KBM-7 (cell line): ENCODE data around the gene ARF1.

Experiments used
- DNase-seq: peaks from one replicate; pipeline ENCODE4 v3.0.0-alpha.2; 2015
- in situ Hi-C: fragments of 300-500 bp; cut with MboI; formaldehyde crosslinking; loops from 2 replicates; pipeline ENCODE4 v1.14.3; 2020; ENCODE audit warnings: low sequenced_read_pairs, low pct_unique_long_range_greater_than_20kb, mixed read lengths

ARF1 gene

DNA sequence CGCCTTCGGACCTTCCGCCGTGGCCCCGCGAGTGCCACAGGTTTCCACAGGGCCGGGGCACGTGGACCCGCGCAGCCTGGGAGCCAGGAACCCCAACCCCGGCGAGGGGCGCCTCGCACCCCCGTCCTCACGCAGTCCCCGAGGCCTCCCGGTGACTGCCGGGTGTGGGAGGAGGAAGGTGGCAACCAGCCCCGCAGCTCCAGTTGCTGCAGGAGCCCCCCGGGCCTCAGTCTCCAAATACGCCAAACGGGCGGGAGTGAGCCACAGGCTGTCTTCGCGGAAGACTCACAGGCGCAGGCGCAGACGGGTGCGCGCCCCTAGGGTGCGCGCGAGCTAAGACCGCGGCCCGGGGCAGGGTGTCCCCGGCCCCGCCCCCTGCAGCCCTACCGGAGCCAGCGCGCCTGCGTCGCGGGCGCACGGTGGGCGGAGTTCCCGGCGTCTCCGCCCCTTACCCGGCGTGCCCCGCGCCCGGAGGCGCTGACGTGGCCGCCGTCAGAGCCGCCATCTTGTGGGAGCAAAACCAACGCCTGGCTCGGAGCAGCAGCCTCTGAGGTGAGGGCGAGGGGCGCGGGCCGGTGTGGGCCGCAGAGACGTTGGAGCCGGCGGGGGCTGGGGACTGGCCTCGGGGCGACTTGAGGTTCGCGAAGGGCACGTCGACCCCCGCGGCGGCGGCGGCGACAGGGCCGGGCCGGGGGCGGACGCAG, at the start of gene ARF1:
Gene ARF1 (plus strand): TSS at position 495 of the 704 bp plus-strand sequence. CDS start 14,407 bp downstream, outside the sequence.
- peak; percentile 92 for DNase-seq
- in situ Hi-C loops, result no loop called here

DNA sequence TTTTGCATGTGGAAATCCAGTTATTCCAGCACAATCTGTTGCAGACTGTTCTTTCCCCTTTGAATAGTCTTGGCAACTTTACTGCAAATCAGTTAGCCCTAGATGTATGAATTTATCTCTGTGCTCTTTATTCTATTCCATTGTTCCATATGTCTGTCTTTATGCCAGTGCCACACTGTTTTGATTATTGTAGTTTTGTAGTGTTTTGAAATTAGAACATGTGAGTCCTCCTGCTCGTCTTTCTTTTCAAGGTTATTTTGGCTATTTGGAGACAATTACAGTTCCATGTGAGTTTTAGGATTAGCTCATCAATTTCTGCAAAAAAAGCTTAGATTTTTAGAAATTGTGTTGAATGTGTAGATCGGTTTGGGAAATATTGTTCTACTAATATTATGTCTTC, 49.1 kb upstream of the ARF1 start:
- in situ Hi-C loops, result no loop called here
- DNase-seq, result no peak

DNA sequence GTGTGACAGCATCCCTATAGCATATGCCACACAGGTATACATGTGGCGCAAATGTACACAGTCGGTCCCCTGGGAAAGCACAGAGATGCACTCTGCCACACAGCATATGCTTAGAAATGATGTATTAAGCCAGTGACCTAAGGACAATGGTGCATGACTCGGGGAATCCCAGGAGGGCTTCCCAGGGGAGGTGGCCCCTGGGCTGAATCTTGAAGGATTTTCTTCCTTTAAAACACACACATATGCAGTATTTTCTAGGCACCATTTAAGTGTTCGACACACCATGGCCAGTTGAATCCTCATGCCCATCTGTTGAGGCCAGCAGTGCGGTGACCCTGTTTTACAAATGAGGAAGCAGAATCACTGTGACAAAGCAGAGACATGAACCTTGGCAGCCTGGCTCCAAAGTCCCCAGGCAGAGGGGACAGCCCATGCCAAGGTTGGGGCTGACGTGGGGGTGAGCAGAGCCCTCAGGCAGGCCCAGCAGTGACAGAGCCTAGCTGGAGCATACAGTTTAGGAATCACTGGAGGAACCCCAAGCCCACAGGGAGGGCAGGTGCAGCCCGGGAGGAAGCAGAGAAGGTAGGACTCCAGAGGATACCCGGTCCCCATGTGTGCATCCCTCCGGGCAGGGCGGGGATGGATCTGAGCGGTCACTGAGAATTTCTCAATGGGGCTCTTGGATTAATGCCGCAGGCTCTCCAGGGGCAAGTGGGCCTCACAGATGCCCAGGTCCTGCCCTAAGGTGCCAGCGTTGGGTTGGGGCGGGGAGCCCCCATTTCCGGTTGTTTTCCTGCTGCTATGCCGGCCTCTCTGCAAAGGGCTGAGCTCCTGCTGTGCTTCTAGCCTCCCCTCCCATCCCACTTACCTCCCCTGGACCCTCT, 47.3 kb upstream of the ARF1 start:
- no peak for DNase-seq
- in situ Hi-C loops, result no loop called here

DNA sequence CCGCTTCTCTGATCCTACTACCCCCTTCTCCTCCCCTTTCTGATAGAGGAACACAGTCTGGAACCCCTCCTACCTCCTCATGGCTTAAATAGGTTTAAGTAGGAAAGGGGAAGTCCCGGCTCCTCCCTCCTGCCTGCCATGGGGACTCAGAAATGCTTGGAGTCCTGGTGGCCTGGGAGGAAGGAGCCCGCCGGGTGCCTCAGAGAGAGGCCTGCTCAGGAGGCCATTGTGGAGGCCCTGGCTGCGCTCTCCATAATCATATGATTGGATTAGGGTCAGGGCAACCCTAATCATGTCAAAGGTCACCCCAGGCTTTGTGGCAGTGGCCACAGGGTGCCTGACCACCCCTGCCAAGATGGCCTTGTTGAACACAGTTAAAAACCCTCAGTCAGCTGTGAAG, 46.7 kb upstream of the ARF1 start:
- DNase-seq, result peak; percentile 77
- in situ Hi-C loops, result no loop called here

DNA sequence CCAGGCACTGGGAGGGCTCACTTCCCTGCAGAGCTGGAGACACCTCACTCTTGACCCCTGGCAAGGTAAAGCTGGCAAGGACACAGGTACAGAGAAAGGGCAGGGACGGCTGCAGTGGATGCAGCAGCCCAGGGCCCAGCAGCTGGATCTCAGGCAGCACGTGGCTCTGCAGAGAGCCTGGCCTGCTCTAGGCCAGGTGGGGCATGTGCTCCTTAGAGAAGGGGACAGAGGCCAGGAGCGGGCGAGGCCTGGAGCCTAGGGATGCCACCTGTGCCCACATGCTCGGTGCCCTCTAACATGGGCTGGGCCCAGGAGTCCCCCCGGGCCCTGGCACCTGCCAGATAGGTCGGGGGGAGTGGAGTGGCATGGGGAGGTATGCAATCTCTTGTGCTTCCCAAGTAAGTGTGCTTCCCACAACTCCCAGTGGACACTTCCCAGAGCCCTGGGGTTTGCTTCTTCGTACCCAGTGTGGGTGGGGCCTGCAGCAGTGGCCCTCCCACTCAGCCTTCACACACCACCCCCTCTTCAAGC, 45.7 kb upstream of the ARF1 start:
- in situ Hi-C loops, result no loop called here

DNA sequence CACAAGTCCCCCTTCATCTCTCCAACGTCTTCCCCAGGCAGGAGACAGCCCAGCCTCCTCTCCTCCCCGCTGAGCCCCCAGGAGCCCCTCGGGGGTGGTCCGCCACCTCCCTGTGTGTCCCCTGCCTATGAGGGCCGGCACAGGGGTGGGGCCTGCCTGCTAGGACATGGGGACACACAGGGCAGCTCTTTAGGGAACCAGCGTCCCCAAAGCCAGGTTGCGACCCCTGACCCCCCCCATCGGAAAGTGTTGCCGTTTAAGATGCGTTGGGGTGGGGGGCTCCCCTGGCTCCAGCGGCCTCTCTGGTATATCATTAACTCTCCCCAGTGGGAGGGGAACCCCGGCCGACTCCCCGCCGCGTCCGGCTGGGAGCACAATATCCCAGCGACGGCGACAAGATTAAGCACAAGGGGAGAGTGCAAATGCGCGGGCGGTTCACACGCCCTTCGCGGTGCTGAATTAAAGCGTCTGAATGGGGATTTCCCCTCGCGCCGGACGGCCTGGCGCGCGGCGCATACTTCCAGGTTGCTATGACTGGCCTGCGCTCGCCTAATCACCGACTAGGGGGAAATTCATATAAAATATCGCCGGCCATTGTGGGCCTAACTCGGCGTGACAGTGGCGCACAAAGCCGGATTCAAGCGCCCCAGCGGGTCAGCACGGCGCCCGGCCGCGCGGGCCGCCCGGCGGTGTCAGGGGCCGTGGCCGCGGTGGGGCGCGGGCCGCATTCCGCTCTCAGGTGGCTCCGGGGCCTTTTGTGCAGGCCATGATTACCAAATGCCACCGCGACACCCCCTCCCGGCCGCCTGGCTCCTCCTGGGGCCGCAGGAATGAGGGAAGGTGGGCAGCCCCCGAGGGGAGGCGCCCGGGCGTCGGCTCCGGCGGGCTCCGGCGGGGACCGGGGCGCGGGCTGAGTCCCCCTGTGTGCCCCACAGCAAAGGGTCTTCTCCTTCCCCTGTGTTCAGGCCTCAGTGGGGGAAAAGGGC, 44.8 kb upstream of the ARF1 start:
- in situ Hi-C loops, result no loop called here
- DNase-seq, result no peak

More for the DNA sequence above, 45.7 kb upstream of the ARF1 start:
- DNase-seq, result no peak

DNA sequence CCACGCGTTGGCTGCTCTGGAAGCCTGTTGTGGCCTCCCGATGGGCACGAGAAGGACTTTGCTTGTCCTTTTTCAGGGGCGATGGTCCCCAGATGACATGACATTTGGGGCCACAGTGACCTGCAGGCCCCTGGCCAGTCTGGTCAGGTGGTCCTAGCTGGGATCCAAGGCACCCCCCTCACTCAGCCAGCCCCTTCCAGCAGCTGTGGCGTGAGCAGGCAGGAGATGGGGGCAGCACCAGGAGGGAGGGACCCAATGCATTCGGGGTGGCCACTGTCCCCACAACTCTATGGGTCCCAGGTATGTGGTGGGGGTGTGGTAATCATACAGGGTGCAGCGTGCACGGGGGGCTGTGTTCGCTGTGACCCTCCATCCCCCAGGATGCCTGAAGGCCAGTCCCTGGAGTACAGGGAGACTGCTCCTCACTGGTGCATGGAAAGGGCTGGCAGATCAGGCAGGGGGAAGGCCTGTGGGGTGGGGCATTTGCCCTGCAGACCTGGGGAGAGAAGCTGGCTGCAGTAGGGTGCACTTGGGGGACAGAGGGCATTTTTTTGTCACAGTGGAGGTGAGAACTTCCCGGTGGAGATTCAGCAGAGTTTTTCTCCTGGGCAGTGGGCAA, 44.0 kb upstream of the ARF1 start:
- in situ Hi-C loops, result no loop called here
- no peak for DNase-seq

DNA sequence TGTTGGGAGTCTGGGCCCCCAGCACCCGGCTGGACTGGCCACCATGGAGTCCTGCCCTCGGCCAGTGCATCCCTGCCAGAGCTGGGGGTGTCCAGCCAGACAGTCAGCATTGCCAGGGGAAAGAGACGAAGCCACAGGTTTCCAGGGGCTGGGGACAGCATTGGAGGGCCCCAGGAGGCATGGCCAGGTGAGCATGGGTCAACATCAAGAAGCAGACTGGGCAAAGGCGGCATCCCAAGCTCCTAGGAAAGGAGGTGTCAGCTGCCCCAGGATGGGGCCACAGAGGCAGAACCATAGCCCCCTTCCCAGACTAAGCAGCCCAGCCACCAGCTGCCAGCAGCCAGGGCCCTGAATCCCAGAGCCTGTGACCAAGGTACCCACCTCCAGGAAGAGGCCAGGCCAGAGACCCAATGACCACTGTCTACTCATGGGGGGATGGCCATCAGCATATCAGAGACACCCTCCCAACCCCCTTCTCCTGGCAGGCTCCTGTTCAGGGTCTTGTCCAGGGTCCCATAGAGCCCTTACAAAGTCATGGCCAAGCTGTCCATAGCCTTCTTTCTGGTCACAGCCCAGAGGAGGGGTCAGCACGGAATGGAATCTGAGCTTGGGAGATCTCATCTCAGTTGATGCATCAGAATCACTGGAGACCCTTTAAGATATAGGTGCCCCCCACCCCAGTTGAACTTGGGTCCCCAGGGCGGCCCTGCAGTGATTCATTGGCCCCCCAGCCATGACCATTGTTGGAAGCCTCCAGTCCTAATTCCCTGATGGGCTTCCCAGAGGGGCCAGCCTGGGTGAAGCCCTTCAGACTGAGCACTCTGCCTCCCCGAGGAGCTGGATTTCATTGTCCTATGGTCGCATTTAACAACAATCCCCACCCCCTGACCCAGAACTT, 43.3 kb upstream of the ARF1 start:
- in situ Hi-C loops, result no loop called here
- no peak for DNase-seq

DNA sequence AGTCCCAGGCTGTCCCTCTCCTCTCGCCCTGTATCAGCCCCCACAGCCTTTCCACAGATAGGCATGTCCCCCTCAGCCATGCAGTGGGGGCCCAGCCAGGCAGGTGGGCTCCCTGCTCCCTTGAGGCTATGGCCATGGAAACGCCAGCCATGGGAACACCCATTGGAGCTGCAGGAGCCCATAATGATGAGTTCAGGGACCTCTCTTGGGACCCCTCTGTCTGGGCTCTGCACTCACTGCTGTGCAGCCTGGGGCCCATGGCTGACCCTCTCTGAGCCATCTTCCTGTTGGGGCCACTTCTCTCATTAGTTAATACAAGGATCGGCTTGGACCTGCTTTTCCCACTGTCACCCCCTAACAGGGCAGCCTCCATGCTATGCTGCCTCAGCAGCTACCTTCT, 42.5 kb upstream of the ARF1 start:
- no peak for DNase-seq
- in situ Hi-C loops, result no loop called here

DNA sequence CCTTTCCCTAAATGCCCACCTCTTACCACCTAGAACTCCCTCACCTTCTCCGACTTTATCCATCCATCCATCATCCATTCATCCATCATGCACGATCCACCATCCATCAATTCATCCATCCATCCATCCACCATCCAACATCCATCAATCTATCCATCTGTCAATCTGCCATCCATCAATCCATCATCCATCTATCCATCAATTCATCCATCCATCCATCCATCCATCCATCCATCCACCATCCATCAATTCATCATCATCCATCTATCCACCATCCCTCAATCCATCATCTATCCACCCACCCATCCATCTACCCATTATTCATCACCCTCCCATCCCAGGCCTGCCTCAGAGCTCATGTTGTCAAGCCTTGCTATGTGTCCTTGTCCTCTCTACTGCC, 41.2 kb upstream of the ARF1 start:
- in situ Hi-C loops, result no loop called here
- no peak for DNase-seq

DNA sequence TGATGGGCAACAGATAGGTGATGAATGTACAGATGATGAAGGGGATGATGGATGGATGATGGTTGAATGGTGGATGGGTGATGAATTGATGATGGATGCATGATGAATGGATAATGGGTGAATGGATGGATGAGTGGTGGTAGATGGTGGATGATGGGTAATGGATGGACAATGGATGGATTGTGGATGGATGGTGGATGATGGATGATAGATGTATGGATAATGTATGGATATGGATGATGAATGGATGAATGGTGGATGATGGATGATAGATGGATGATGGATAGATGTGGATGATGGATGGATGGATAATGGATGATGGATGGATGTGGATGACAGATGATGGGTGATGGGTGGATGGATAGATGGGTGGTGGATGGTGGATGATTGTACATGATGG, 40.0 kb upstream of the ARF1 start:
- no peak for DNase-seq
- in situ Hi-C loops, result no loop called here

DNA sequence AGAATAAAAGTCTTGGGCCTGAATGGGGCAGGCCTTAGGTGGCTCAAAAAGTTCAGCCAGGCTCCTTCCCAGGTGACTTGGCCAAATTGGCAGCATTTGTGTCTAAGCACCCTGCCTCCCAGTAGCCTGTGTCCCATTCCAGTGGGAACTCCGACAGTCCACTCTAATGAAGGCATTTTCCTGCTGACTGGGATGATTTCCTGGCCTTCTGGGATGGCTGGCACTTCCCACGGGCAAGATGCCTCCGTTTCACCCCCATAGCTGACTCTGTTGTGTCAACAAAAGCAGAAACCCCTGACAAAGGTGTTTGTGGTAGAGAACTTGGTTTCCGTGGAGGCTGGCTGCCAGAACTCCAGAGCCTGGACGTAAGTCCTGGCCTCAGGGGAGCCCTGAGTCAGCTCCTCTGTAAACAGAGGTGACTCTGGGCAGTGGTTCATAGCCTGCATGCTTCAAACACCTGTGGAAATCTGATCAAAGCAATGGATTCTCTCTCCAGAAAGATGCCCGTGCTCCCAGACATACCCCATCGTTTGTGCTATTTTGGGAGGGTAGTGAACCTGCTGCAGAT, 39.1 kb upstream of the ARF1 start:
- in situ Hi-C loops, result no loop called here

DNA sequence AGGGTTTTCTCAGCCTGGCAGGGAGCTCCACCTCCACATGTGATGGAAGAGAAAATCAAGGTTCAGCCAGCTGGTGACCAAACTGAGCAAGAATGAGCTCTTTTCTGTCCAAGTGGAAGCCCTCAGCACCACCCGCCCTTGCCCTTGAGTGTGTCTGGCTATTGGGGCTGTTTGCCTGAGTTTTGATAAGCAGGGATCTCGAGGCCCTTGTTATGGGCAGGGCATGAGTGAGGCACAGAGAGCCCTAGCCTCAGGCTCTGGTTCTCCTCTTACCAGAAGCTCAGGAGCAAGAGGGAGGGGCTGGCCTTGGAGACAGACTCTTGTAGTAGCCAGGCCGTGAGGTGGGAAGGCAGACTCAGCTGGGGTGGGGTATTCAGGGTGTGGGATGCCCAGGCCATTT, 37.5 kb upstream of the ARF1 start:
- in situ Hi-C loops, result no loop called here
- no peak for DNase-seq

More for the DNA sequence above, 39.1 kb upstream of the ARF1 start:
- no peak for DNase-seq

DNA sequence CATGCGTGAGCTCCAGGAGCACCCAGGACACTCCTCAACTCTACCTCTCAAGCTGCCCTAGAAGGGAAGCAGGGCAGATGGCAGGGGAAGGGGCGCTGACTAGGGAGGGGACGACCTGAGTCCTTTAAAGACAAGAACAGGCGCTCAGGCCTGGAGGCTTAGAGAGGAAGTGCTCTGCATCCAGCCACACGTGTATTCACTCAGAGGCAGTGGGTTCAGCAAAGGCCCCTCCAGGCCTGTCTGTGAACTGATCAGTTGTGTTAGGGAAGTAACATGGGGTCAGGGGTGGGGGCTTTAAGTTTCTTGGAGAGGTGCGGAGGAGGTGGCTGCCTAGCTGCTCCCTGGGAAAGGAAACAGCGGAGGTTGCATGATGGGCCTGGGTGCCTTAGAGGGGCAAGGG, 37.1 kb upstream of the ARF1 start:
- DNase-seq, result no peak
- in situ Hi-C loops, result no loop called here

DNA sequence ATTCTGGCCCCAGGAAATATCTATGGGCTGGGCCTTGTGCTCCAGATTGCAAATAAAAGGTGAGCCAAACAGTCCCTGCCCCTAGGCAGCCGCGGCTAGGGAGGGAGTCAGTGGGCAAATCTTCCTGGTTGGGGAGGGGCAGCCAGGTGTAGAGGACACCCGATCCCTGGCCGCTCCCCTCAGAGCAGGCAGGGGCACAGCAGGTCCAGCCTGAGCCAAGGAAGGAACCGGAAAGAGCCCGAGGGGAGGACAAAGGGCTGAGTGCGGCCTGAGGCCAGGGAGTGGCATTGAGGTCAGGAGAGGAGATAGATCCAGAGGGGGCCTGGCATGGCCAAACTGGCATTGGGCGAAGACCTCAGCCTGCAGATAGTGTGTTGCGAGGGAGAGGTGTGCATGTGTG, 36.6 kb upstream of the ARF1 start:
- in situ Hi-C loops, result no loop called here
- no peak for DNase-seq

DNA sequence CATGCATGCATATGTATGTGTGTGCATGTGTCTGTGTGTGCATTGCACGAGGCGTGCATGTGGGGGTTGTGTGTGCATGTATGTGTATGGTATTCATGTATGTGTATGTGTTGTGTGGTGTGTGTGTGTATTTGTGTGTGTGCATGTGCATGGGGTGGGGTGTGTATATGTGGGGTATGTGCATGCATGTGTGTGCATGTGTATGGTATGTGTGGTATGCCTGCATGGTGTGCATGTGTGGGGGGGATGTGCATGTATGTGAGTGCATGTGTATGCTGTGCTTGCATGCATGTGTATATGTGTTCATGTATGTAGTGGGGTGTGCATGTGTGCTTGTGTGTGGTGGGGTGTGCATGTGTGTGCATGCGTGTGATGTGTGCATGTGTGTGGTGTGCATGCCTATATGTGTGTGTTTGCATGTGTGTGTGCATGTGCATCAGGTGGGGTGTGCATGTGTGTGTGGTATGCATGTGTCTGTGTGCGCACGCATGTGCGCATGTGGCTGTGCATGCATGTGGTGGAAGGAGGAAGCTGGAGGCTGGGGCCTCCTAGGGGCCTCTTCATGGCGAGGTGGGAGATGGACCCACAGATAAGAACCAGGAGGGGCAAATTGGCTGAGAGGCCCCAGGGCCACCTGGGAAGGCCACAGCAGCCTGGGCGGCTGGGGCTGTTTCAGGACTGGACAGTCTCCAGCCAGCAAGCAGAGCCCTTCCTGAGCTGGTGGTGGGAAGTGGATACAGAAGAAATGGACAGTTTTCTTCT, 35.9 kb upstream of the ARF1 start:
- no peak for DNase-seq
- in situ Hi-C loops, result no loop called here

DNA sequence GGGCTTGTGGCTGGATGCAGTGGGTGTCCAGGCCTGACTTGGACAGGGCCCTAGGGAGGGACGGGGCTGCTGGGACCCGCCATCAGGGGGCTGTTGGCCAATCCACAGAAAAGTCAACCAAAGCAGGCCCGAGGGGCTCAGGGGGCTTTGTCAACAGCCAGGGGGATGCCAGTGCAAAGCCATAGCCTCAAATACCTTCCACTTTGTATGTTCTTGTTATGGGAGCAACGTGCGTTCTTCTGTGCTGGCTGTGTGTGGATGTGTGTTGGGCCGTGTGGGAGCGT, 35.4 kb upstream of the ARF1 start:
- no peak for DNase-seq
- in situ Hi-C loops, result no loop called here
